Hepatocyte (in vitro differentiated cells): ENCODE data around the gene CFAP126. TPM values are rescaled to one million over a fixed set of nuclear protein-coding genes. Genes with fewer than 3 reads are reported as not detected.
"Not testable (repeated sequence)": the region's sequence is repeated elsewhere in the genome, so short reads cannot be mapped to it uniquely, and the experiment has no call there.

Source experiments
- DNase-seq: peaks from one replicate; pipeline ENCODE4 v3.0.0-alpha.2; 2016; ENCODE audit warnings: low spot score
- H2AFZ ChIP-seq: fragments of 200-600 bp; sonication (generic); 2 replicates; pipeline ENCODE4 v1.6.0; 2016; ENCODE audit warnings: antibody characterized with exemption, mild to moderate bottlenecking
- H3K27ac ChIP-seq: fragments of 200-600 bp; sonication (generic); 2 replicates; pipeline ENCODE4 v1.5.1; 2016; ENCODE audit warnings: mild to moderate bottlenecking
- H3K27me3 ChIP-seq: fragments of 200-600 bp; sonication (generic); 2 replicates; pipeline ENCODE4 v1.6.1; 2016
- H3K36me3 ChIP-seq: fragments of 200-600 bp; sonication (generic); replicated peaks from 2 replicates; pipeline ENCODE4 v1.5.1; 2016; ENCODE audit warnings: low read depth; ENCODE audit not compliant: insufficient read depth
- H3K4me1 ChIP-seq: fragments of 200-600 bp; sonication (generic); 2 replicates; pipeline ENCODE4 v1.5.1; 2016; ENCODE audit warnings: mild to moderate bottlenecking, moderate library complexity; ENCODE audit not compliant: insufficient read depth
- H3K4me2 ChIP-seq: fragments of 200-600 bp; sonication (generic); 2 replicates; pipeline ENCODE4 v1.6.0; 2016
- H3K4me3 ChIP-seq: fragments of 200-600 bp; sonication (generic); 2 replicates; pipeline ENCODE4 v1.5.1; 2016; ENCODE audit warnings: mild to moderate bottlenecking
- H3K79me2 ChIP-seq: fragments of 200-600 bp; sonication (generic); 2 replicates; pipeline ENCODE4 v1.6.0; 2017; ENCODE audit warnings: mild to moderate bottlenecking
- H3K9me2 ChIP-seq: fragments of 200-600 bp; sonication (generic); replicated peaks from 2 replicates; pipeline ENCODE4 v1.6.0; 2017; ENCODE audit warnings: mild to moderate bottlenecking; ENCODE audit not compliant: insufficient read depth
- H3K9me3 ChIP-seq: fragments of 200-600 bp; sonication (generic); 2 replicates; pipeline ENCODE4 v1.5.1; 2016; ENCODE audit warnings: low read depth, mild to moderate bottlenecking
- H4K20me1 ChIP-seq: fragments of 200-600 bp; sonication (generic); 2 replicates; pipeline ENCODE4 v1.6.0; 2016; ENCODE audit warnings: mild to moderate bottlenecking; ENCODE audit not compliant: insufficient read depth, poor library complexity, severe bottlenecking
- EZH2 ChIP-seq: fragments of 200-600 bp; sonication (generic); IDR thresholded peaks from 2 replicates; pipeline ENCODE4 v1.6.1; 2016; ENCODE audit warnings: antibody characterized with exemption, mild to moderate bottlenecking, borderline replicate concordance
- EZH2phosphoT487 ChIP-seq: fragments of 200-600 bp; sonication (generic); IDR thresholded peaks from one replicate; pipeline ENCODE4 v1.6.1; 2018; ENCODE audit warnings: antibody characterized with exemption, mild to moderate bottlenecking, low read depth, moderate library complexity; ENCODE audit not compliant: unreplicated experiment, severe bottlenecking
- WGBS: methylation state at CpG from one replicate; pipeline ENCODE4 v1.1.6; 2016; ENCODE audit warnings: low lambda C conversion rate; ENCODE audit errors: missing lambda C conversion rate; 5-methylcytosine and 5-hydroxymethylcytosine counted together
- polyA plus RNA-seq: library from polyadenylated mRNA; unstranded; fragments of >200 nt; fragmentation: Nextera tagmentation; extraction: Ambion mirVana; gene quantifications from 2 replicates; pipeline ENCODE4 v1.2.1, GENCODE V29; 2016
- total RNA-seq: library from RNA; depleted of rRNA; stranded (reverse); fragments of >200 nt; gene quantifications from 2 replicates; pipeline ENCODE4 v1.2.3, GENCODE V29; 2014
- TF ChIP-seq, protein P1 (sequence below): fragments of 200-600 bp; sonication (generic); IDR thresholded peaks from 2 replicates; pipeline ENCODE4 v1.5.1; 2016; ENCODE audit warnings: antibody characterized with exemption, mild to moderate bottlenecking; ENCODE audit not compliant: poor library complexity

CFAP126 gene
- total and polyA plus RNA-seq, 2 experiments from 2014 or later, result not detected

DNA sequence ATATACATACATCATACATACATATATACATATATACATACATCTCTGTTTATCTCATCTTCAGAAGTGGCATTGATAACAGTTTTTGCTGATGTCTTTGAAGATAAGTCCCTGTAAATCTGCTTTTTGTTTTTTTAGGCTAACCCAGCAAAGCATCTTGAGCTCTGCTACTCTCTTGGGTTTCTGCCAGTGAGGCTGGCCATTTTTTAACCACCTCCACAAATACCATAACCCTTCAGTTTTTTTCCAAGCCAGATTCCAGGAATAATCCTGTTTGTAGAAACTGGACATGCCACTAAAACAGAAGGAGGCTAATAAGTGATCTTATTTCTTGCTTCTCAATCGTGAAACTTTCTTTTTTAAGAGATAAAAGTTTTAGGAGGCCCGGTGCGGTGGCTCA is 31.9 kb downstream of the CFAP126 start:
- TF ChIP-seq EZH2phosphoT487, result no peak
- TF ChIP-seq EZH2, result no peak
- TF ChIP-seq, protein P1, sequence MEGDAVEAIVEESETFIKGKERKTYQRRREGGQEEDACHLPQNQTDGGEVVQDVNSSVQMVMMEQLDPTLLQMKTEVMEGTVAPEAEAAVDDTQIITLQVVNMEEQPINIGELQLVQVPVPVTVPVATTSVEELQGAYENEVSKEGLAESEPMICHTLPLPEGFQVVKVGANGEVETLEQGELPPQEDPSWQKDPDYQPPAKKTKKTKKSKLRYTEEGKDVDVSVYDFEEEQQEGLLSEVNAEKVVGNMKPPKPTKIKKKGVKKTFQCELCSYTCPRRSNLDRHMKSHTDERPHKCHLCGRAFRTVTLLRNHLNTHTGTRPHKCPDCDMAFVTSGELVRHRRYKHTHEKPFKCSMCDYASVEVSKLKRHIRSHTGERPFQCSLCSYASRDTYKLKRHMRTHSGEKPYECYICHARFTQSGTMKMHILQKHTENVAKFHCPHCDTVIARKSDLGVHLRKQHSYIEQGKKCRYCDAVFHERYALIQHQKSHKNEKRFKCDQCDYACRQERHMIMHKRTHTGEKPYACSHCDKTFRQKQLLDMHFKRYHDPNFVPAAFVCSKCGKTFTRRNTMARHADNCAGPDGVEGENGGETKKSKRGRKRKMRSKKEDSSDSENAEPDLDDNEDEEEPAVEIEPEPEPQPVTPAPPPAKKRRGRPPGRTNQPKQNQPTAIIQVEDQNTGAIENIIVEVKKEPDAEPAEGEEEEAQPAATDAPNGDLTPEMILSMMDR, result no peak
- H3K9me3 ChIP-seq, result no peaks in the 10 kb centered on the region
- 85% methylated on average over 3 of the region's 3 CpGs for WGBS
- H3K4me1 ChIP-seq, result no peaks in the 10 kb centered on the region
- H3K4me3 ChIP-seq, result no peak overlapping the region
- H2AFZ ChIP-seq, result no peak overlapping the region
- no peaks in the 10 kb centered on the region for H4K20me1 ChIP-seq
- no peak overlapping the region for H3K27ac ChIP-seq
- H3K27me3 ChIP-seq, result no peaks in the 10 kb centered on the region
- no peak overlapping the region for H3K4me2 ChIP-seq
- DNase-seq, result no peak
- H3K79me2 ChIP-seq, result no peaks in the 10 kb centered on the region
- H3K9me2 ChIP-seq, result no peaks in the 10 kb centered on the region
- H3K36me3 ChIP-seq, result no peaks in the 10 kb centered on the region

DNA sequence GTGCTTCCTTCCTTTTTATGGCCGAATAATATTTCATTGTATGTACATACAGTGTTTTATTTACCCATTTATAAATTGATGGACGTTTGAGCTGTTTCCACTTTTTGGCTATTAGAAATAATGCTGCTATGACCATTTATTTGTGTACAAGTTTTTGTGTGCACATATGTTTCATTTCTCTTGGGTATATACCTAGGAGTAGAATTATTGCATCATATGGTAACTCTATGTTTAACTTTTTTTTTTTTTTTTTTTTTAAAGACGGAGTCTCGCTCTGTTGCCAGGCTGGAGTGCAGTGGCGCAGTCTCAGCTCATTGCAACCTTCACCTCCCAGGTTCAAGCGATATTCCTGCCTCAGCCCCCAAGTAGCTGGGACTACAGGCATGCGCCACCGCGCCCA is 34.5 kb downstream of the CFAP126 start:
- Histone ChIP-seq H3K4me1 (no peaks in the 10 kb centered on the region), H2AFZ (no peak overlapping the region), H3K79me2 (no peaks in the 10 kb centered on the region), H3K27me3 (no peaks in the 10 kb centered on the region), H3K9me3 (no peaks in the 10 kb centered on the region), H3K4me2 (no peak overlapping the region), H4K20me1 (no peaks in the 10 kb centered on the region), H3K36me3 (no peaks in the 10 kb centered on the region), H3K9me2 (no peaks in the 10 kb centered on the region), H3K27ac (no peak overlapping the region), H3K4me3 (no peak overlapping the region)
- no peak for DNase-seq
- WGBS, result 82% methylated on average over 9 of the region's 9 CpGs
- TF ChIP-seq EZH2phosphoT487 (no peak), EZH2 (no peak)
- TF ChIP-seq, protein P1, result no peak

DNA sequence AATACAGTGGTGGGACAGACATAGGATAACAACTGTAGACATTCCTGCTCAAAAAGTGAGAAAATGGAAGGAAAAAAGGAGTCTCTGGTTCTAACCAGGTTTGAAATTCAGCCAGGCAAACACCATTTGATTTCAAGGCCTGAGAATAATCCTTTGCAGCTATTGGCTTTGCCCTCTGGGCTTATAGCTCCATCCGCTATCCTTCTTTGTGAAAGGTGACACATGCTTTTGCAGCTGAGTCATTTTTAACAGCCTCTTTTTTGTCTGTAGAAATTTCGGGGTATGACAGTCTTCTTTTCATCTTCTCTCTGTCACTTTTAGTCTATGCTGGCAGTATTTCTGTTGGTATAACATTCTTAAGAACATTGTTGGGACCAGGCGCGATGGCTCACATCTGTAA is 37.3 kb downstream of the CFAP126 start:
- TF ChIP-seq, protein P1, result no peak
- TF ChIP-seq EZH2 (no peak), EZH2phosphoT487 (no peak)
- Histone ChIP-seq H2AFZ (no peak overlapping the region), H3K79me2 (no peaks in the 10 kb centered on the region), H3K9me3 (no peaks in the 10 kb centered on the region), H3K4me3 (no peak overlapping the region), H4K20me1 (no peaks in the 10 kb centered on the region), H3K4me2 (no peak overlapping the region), H3K4me1 (no peaks in the 10 kb centered on the region), H3K36me3 (no peaks in the 10 kb centered on the region), H3K9me2 (no peaks in the 10 kb centered on the region), H3K27me3 (no peaks in the 10 kb centered on the region), H3K27ac (no peak overlapping the region)
- 92% methylated on average over 4 of the region's 4 CpGs for WGBS
- DNase-seq, result no peak

DNA sequence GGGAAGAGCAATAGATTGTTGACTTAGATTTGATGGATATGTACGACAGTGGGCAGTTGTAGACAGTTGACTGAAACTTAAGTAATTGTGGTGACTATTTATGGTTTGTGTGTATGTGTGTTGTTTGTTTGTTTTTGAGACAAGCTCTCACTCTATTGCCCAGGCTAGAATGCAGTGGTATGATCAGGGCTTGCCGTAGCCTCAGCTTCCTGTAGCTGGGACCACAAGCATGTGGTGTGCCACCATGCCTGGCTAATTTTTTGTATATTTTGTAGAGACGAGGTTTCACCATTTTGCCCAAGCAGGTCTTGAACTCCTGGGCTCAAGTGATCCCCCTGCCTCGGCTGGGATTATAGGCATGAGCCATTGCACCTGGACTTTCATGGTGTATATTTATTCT is 43.7 kb downstream of the CFAP126 start:
- no peak overlapping the region for H3K4me2 ChIP-seq
- no peaks in the 10 kb centered on the region for H3K9me3 ChIP-seq
- DNase-seq, result no peak
- no peaks in the 10 kb centered on the region for H3K4me1 ChIP-seq
- no peaks in the 10 kb centered on the region for H3K9me2 ChIP-seq
- H3K27me3 ChIP-seq, result no peaks in the 10 kb centered on the region
- TF ChIP-seq EZH2 (no peak), EZH2phosphoT487 (no peak)
- TF ChIP-seq, protein P1, result no peak
- 95% methylated on average over 4 of the region's 4 CpGs for WGBS
- H3K4me3 ChIP-seq, result no peak overlapping the region
- no peak overlapping the region for H3K27ac ChIP-seq
- H3K79me2 ChIP-seq, result peaks cover 16% of the 10 kb centered on the region
- no peaks in the 10 kb centered on the region for H4K20me1 ChIP-seq
- H2AFZ ChIP-seq, result no peak overlapping the region
- no peaks in the 10 kb centered on the region for H3K36me3 ChIP-seq

DNA sequence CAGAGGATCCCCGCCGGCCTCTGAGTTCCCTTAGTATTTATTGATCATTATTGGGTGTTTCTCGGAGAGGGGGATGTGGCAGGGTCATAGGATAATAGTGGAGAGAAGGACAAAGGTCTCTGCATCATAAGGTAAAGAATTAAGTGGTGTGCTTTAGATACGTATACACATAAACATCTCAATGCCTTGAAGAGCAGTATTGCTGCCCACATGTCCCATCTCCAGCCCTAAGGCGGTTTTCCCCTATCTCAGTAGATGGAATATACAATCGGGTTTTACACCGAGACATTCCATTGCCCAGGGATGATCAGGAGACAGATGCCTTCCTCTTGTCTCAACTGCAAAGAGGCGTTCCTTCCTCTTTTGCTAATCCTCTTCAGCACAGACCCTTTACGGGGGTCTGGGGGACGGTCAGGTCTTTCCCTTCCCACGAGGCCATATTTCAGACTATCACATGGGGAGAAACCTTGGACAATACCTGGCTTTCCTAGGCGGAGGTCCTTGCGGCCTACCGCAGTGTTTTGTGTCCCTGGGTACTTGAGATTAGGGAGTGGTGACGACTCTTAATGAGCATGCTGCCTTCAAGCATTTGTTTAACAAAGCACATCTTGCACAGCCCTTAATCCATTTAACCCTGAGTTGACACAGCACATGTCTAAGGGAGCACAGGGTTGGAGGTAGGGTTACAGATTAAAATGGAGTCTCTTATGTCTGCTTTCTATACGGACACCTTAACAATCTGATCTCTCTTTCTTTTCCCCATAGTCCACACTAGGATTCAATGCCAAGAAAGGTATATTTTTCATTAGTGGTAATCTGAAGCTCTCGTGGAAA is 51.6 kb downstream of the CFAP126 start:
- H2AFZ ChIP-seq, H3K4me3 ChIP-seq, H3K9me3 ChIP-seq, H3K36me3 ChIP-seq, DNase-seq, H4K20me1 ChIP-seq, H3K27me3 ChIP-seq, H3K27ac ChIP-seq, H3K9me2 ChIP-seq: not testable (repeated sequence)
- WGBS, result 61% methylated on average over 17 of the region's 17 CpGs
- Histone ChIP-seq H3K4me1 (peaks cover 10% of the 10 kb centered on the region), H3K4me2 (peak overlapping the region; percentile 88), H3K79me2 (peaks cover 46% of the 10 kb centered on the region)
